HuH-7.5 (cell line): Measurements from ENCODE around the gene TRMO.
A peak's percentile ranks its signal among the peaks of the same experiment; 100 is the strongest.
"Not testable (repeated sequence)": the region's sequence is repeated elsewhere in the genome, so short reads cannot be mapped to it uniquely, and the experiment has no call there.

Source experiments
- DNase-seq: peaks from one replicate; pipeline ENCODE4 v3.0.0; 2011; ENCODE audit warnings: low spot score

The TRMO gene

DNA sequence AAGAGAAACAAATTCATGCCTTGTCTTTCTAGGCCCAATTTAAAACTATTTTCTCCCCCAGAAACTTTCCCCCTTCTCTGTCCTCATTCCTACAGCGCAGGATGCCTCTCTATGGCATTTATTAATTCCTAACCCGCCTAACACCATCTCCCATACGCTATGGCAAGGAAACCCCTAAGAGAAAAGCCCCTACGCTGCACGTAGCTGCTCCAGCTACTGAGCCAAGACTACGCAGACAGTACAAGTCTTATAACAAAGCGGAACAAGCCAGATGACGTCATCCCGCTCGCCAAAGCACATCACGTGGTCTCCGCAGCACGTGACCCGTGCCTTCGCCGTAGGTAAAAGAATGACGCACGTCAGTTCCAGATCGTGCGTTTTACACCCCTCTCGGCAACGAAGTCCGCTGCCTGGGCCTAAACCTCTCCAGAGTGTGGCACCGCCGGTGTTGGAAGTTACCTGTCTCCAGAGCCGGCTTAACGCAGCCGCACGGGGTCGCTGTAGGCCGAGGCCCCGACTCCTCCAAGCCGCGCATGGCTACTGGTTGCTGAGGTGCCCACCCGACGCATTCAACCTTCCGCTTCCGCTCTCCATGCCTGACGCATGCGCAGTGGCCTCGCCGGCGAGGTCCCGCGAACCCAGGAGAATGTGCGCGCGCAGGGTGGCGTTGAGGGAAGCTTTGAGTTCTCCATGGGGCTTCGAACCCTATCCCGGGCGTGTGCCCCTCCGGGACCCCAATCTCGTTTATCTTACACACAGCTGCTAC, at the start of gene TRMO:
TRMO (minus strand) TSS at position 542 of the 766 bp plus-strand sequence; CDS start at position 535, 7 bp downstream.
- peak; percentile 84 for DNase-seq

DNA sequence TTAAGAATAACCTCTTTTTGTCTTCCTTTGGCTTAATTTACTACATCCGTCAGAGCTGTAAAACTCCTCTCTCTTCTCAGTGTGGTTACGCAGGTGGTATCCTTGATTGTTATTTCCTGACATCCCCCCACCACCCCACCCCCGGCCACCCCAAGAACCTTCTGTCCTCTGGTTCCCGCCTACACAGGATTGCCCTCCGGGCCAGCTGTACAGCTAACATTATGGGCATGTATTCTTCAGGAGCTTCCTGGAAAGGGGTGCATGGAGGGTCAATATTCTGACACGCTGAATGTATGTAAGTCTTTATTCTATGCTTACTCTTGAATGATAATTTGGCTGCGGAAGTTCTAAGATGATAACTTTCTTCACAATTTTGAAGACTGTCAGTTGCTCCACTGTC, 47.9 kb upstream of the TRMO start:
- no peak for DNase-seq

DNA sequence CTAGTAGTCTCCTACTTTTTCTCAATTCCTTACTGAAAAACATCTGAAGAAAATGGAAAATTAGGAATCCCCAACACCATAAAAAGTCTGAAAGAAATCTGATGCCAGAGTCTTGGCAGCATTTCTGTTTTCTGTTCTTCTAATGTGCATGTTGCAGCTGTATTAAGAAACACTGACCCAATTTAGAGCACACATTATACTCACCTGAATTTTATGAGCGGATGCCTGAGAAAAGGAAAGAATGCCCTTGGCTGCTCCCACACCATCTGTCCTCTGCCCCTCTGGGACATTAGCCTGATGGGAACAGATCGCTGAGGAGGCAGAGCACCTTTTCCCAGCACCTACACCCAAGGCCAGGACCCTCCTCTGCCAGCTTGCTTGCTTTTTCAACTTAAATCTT, 46.7 kb upstream of the TRMO start:
- no peak for DNase-seq

- no peak for DNase-seq
Measured at GRCh38 chr9:97966493-97966892, 44.2 kb upstream of the TRMO start.

DNA sequence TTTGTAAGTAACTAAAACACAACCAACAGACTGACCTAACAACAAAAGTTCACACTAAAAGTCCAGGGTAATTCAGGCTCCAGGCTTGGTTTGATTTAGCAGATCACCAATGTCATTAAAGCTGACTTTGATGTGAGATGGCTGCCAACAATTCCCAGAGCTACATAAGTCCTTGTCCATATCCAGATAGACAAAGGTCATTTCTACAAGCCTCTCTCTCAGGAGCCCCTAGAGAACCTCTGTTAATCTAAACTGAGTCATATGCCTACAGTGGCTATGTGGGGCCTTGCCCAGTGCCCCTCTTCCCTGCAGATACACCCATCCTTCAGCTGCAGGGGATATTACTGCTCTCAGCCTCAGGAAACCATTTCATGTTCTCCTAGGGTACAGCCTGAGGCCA, 42.6 kb upstream of the TRMO start:
- DNase-seq: no peak

- DNase-seq: no peak
Measured at GRCh38 chr9:97963232-97963631, 40.9 kb upstream of the TRMO start.

GRCh38 chr9:97962575-97962974, 40.3 kb upstream of the TRMO start:
- DNase-seq: no peak

- DNase-seq: no peak
Measured at GRCh38 chr9:97962136-97962535, 39.8 kb upstream of the TRMO start.

GRCh38 chr9:97961361-97961760, 39.1 kb upstream of the TRMO start:
- no peak for DNase-seq

GRCh38 chr9:97960678-97961328, 38.5 kb upstream of the TRMO start:
- not testable (repeated sequence) for DNase-seq

DNA sequence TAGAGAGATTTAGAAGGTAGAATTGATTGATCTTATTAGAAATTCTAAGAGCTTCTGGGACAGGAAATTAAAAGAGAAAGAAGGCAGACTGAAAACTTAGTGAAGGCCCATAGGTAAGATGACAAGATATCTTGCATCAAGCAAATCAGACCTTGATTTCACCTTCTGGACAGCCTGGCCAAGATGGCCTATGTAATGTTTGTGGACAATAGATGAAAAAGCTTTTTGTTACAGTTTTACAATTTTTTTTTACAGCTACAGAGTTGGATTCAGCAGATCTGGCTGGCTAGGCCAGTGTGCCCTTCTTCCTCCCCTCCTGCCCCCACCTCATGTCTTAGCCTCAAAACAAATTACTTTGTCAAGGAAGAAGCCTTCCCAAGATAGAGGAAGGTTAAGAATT, 37.3 kb upstream of the TRMO start:
- no peak for DNase-seq

DNA sequence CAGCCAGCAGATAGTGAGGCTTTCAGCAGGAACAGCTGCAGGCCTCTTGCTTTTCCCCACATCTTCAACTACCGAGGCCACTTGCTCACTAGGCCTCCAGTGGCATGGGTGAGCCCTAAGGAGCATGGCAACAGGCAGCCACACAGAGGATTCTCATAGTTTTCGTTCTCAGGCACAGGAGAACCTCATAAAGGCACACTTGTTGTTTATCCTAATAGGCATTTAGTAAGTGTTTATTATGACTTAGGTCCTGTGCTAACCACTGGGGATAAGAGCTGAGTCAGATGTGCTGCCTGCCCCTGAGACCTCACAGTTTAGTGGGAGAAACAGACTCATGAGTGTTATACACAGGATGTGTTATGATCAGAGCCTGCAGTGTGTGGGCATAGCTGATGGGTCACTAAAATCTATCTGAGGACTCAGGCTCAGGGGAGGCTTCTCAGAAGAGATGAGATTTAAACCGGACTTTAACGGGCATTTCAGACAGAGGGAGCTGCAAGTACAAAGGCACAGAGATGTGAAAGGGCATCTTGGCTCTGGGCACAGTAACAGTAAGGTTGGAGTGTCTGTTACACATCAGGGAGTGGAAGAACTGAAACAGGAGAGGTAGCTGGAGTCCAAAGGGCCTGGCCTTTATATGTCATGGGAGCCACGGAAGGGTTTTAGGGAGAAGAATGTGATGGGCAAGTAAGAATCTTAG, 36.7 kb upstream of the TRMO start:
- no peak for DNase-seq

GRCh38 chr9:97956331-97956730, 34.0 kb upstream of the TRMO start:
- DNase-seq: no peak

DNA sequence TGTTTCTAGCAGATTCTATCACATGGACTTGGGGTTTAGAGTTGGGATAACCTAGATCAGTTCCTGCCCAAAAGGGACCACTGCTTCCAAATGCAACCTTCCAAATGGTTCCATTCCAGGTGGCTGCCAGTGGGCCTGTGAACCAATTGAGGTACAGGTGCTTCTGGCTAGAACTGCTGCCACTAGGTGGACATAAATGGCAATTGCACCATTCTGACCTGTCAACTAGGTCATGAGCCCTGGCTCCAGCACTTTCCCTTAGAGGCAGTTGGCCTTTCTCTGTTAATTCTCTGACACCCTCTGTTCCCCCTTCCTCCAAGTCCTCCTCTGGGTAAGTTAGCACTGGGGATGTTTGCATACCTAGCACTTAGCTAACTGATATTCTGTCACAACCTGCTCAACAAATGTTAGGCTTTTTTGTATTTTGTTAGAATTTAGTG, 32.3 kb upstream of the TRMO start:
- DNase-seq: peak; percentile 54

DNA sequence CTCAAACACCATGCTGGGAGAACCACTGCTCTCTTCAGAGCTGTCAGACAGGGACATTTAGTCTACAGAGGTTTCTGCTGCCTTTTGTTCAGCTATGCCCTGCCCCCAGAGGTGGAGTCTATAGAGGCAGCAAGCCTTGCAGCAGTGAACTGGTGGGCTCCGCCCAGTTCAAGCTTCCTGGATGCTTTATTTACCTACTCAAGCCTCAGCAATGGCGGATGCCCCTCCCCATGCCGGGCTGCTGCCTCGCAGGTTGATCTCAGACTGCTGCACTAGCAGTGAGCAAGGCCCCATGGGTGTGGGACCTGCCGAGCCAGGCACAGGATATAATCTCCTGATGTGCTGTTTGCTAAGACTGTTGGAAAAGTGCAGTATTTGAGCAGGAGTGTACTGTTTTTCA, 28.6 kb upstream of the TRMO start:
- not testable (repeated sequence) for DNase-seq

DNA sequence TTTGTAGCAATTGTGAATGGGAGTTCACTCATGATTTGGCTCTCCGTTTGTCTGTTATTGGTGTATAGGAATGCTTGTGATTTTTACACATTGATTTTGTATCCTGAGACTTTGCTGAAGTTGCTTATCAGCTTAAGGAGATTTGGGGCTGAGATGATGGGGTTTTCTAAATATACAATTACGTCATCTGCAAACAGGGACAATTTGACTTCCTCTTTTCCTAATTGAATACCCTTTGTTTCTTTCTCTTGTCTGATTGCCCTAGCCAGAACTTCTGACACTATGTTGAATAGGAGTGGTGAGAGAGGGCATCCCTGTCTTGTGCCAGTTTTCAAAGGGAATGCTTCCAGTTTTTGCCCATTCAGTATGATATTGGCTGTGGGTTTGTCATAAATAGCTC, 24.8 kb upstream of the TRMO start:
- DNase-seq: not testable (repeated sequence)

- not testable (repeated sequence) for DNase-seq
Measured at GRCh38 chr9:97945470-97945869, 23.2 kb upstream of the TRMO start.

- DNase-seq: no peak
Measured at GRCh38 chr9:97944612-97945011, 22.3 kb upstream of the TRMO start.

GRCh38 chr9:97943308-97943855, 21.1 kb upstream of the TRMO start:
- no peak for DNase-seq

DNA sequence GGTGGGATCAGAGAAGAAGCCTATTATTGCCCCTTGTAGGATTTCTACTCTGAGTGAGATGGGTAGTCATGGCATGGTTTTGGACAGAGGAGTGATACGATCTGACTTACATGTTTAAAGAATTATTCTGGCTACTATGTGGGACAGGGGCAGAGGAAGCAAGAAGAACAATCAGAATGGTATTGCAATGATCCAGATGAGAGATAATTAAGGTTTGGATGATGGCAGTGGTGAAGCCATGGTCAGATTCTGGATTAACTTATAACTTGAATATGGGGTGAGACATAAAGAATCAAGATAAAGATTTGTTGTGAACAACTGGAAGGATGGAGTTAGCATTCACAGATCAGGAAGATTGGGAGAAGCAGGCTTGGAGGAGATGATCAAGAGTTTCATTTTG, 19.0 kb upstream of the TRMO start:
- DNase-seq: no peak

DNA sequence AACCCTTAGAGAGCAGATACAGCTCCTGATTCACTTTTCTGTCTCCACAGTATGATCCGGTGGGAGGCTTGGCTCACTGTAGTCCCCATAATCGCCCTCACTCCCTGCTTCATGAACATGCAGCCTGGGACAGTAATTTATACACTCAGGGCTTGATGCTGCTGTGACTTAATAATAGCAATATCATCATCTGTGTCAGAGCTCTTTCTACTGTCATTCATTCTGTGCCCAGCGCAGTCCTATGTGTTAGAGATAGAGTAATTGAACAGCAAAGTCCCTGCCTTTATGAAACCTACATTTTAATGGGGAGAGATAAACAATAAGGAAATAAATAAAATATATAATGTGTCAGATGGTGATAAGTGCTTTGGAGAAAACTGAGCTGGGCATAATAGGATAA, 18.4 kb upstream of the TRMO start:
- no peak for DNase-seq

DNA sequence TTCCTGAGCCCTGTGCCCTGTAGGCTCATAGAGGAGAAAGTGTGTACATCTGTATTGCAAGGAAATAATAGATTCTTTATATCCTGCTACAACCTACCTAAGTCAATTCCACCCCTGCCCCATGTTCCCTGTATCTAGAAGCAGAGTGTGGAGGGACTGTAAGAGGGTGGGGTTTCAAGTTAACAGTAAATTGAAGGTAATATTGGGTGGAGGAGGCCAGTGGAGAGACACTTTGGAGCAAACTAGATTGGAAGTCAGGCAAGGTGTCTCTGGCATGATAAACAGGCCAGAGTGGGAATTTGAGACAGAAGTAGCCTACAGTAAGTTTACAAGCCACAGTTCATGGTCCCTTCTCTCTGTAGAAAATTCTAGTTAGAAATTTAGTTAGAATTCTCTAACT, 17.9 kb upstream of the TRMO start:
- no peak for DNase-seq
